WTC11 (cell line): ENCODE measurements around the gene SMO. TPM values are rescaled to one million over a fixed set of nuclear protein-coding genes. Genes with fewer than 3 reads are reported as not detected.

Experiments
- ATAC-seq: fragments of 200-7000 bp; cut with Tn5 transposase; 2 replicates; pipeline ENCODE4 v1.10.0; 2021; ENCODE audit warnings: mild to moderate bottlenecking, moderate library complexity
- CTCF ChIA-PET: fragments of 300-600 bp; sonication (Branson Sonifier 250); formaldehyde crosslinking; loops from one replicate; lab custom pipeline; 2021; ENCODE audit warnings: antibody characterized with exemption; lab: Charles Lee
- POLR2A ChIA-PET: fragments of 350-600 bp; sonication (Branson Sonifier 250); formaldehyde crosslinking; loops from one replicate; lab custom pipeline; 2021; ENCODE audit warnings: antibody characterized with exemption; lab: Charles Lee
- DNase-seq: peaks from one replicate; pipeline ENCODE4 v3.0.0; 2021; ENCODE audit warnings: low spot score
- H3K27ac Mint-ChIP-seq: 2 replicates; pipeline ENCODE4 v1.8.0; 2021; ENCODE audit warnings: mixed read lengths
- H3K27me3 Mint-ChIP-seq: 2 replicates; pipeline ENCODE4 v1.8.0; 2021; ENCODE audit warnings: low read depth, mild to moderate bottlenecking, moderate library complexity, mixed read lengths
- H3K36me3 Mint-ChIP-seq: 2 replicates; pipeline ENCODE4 v1.8.0; 2021; ENCODE audit warnings: mixed read lengths
- H3K4me1 Mint-ChIP-seq: 2 replicates; pipeline ENCODE4 v1.8.0; 2022; ENCODE audit warnings: mixed read lengths
- H3K4me3 Mint-ChIP-seq: 2 replicates; pipeline ENCODE4 v1.8.0; 2021; ENCODE audit warnings: mild to moderate bottlenecking, moderate library complexity, mixed read lengths
- H3K9me3 Mint-ChIP-seq: 2 replicates; pipeline ENCODE4 v1.8.0; 2021; ENCODE audit warnings: mixed read lengths
- FOXP1 ChIP-seq: sonication (generic); formaldehyde crosslinking; IDR thresholded peaks from 2 replicates; pipeline ENCODE4 v1.8.0; 2022; ENCODE audit warnings: missing genetic modification reagents, mild to moderate bottlenecking, moderate library complexity, borderline replicate concordance
- GRHL2 ChIP-seq: fragments of 250-450 bp; sonication (Bioruptor Pico); IDR thresholded peaks from 2 replicates; pipeline ENCODE4 v1.8.0; 2022; ENCODE audit warnings: mild to moderate bottlenecking, moderate library complexity; ENCODE audit not compliant: insufficient replicate concordance, severe bottlenecking
- IRF1 ChIP-seq: sonication (generic); formaldehyde crosslinking; IDR thresholded peaks from 2 replicates; pipeline ENCODE4 v1.8.0; 2023; ENCODE audit warnings: missing genetic modification reagents
- MYBL2 ChIP-seq: sonication (generic); formaldehyde crosslinking; IDR thresholded peaks from 2 replicates; pipeline ENCODE4 v1.8.1; 2023; ENCODE audit warnings: mild to moderate bottlenecking, moderate library complexity, missing genetic modification reagents
- OVOL2 ChIP-seq: fragments of 250-450 bp; sonication (Bioruptor Pico); IDR thresholded peaks from 2 replicates; pipeline ENCODE4 v1.9.0; 2021; ENCODE audit warnings: mild to moderate bottlenecking, borderline replicate concordance
- PRRX2 ChIP-seq: fragments of 250-450 bp; sonication (Bioruptor Pico); IDR thresholded peaks from 2 replicates; pipeline ENCODE4 v1.8.0; 2021; ENCODE audit warnings: mild to moderate bottlenecking
- SP1 ChIP-seq: sonication (generic); formaldehyde crosslinking; conservative IDR thresholded peaks from 2 replicates; pipeline ENCODE4 v1.8.1; 2022; ENCODE audit warnings: missing genetic modification reagents
- TEAD4 ChIP-seq: sonication (generic); formaldehyde crosslinking; IDR thresholded peaks from 2 replicates; pipeline ENCODE4 v1.8.0; 2022; ENCODE audit warnings: mild to moderate bottlenecking, missing genetic modification reagents
- TP53 ChIP-seq: sonication (generic); formaldehyde crosslinking; IDR thresholded peaks from 2 replicates; pipeline ENCODE4 v1.8.1; 2023; ENCODE audit warnings: mild to moderate bottlenecking, missing genetic modification reagents
- ZNF121 ChIP-seq: sonication (generic); formaldehyde crosslinking; IDR thresholded peaks from 2 replicates; pipeline ENCODE4 v1.8.0; 2023; ENCODE audit warnings: missing genetic modification reagents
- ZNF396 ChIP-seq: fragments of 250-450 bp; sonication (Bioruptor Pico); IDR thresholded peaks from 2 replicates; pipeline ENCODE4 v1.8.0; 2021; ENCODE audit warnings: mild to moderate bottlenecking, moderate library complexity, borderline replicate concordance
- ZNF416 ChIP-seq: fragments of 250-450 bp; sonication (Bioruptor Pico); IDR thresholded peaks from 2 replicates; pipeline ENCODE4 v1.9.0; 2021; ENCODE audit warnings: mild to moderate bottlenecking, inconsistent platforms
- ZNF423 ChIP-seq: fragments of 250-450 bp; sonication (Bioruptor Pico); IDR thresholded peaks from 2 replicates; pipeline ENCODE4 v2.1.2; 2022; ENCODE audit warnings: mild to moderate bottlenecking, moderate library complexity
- ZNF425 ChIP-seq: fragments of 250-450 bp; sonication (Bioruptor Pico); conservative IDR thresholded peaks from 2 replicates; pipeline ENCODE4 v1.9.0; 2021; ENCODE audit warnings: mild to moderate bottlenecking
- total RNA-seq: library from RNA; stranded (reverse); gene quantifications from 3 replicates; pipeline ENCODE4 v1.2.3, GENCODE V29; 2021
- TF ChIP-seq, protein P1 (sequence below): sonication (generic); formaldehyde crosslinking; IDR thresholded peaks from 2 replicates; pipeline ENCODE4 v1.8.1; 2023; ENCODE audit warnings: mild to moderate bottlenecking, missing genetic modification reagents
- TF ChIP-seq, protein P2 (sequence below): sonication (generic); formaldehyde crosslinking; IDR thresholded peaks from 2 replicates; pipeline ENCODE4 v1.8.1; 2022; ENCODE audit warnings: mild to moderate bottlenecking, moderate library complexity, missing genetic modification reagents
- TF ChIP-seq, protein P3 (sequence below): fragments of 250-450 bp; sonication (Bioruptor Pico); IDR thresholded peaks from 2 replicates; pipeline ENCODE4 v1.9.0; 2021; ENCODE audit warnings: mild to moderate bottlenecking, borderline replicate concordance

The SMO gene
- total RNA-seq, 1 experiment from 2014 or later = 56.9 TPM

DNA sequence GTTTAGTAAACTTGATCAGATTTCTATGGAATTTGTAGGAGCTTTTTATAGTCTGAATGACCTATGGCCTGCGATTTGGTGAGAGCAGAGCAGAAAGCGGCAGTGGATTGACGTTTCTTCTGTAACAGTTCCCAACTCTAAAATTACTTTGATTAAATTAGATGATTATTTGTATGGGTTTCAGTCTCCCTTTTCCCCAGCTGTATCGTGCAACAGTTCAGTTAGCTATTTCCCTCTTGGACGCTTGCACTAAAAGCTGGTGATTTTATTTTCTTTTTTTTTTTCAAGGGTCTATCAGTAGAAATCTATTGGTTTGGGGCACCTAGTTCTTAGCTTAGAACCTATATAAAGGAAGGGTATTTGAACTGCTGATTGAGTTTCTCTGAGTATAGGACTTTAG is 43.2 kb downstream of the SMO start:
- TF ChIP-seq ZNF396 (CRISPR knock-in tag) (no peak), GRHL2 (CRISPR knock-in tag) (no peak), PRRX2 (CRISPR knock-in tag) (no peak), MYBL2 (CRISPR knock-in tag) (no peak), IRF1 (CRISPR knock-in tag) (no peak), TP53 (CRISPR knock-in tag) (no peak), ZNF423 (no peak), SP1 (CRISPR knock-in tag) (no peak), ZNF416 (no peak), FOXP1 (CRISPR knock-in tag) (no peak), OVOL2 (CRISPR knock-in tag) (no peak), ZNF425 (no peak), TEAD4 (CRISPR knock-in tag) (no peak), ZNF121 (CRISPR knock-in tag) (no peak)
- TF ChIP-seq, protein P1, sequence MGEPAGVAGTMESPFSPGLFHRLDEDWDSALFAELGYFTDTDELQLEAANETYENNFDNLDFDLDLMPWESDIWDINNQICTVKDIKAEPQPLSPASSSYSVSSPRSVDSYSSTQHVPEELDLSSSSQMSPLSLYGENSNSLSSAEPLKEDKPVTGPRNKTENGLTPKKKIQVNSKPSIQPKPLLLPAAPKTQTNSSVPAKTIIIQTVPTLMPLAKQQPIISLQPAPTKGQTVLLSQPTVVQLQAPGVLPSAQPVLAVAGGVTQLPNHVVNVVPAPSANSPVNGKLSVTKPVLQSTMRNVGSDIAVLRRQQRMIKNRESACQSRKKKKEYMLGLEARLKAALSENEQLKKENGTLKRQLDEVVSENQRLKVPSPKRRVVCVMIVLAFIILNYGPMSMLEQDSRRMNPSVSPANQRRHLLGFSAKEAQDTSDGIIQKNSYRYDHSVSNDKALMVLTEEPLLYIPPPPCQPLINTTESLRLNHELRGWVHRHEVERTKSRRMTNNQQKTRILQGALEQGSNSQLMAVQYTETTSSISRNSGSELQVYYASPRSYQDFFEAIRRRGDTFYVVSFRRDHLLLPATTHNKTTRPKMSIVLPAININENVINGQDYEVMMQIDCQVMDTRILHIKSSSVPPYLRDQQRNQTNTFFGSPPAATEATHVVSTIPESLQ (CRISPR knock-in tag) = no peak
- TF ChIP-seq, protein P2, sequence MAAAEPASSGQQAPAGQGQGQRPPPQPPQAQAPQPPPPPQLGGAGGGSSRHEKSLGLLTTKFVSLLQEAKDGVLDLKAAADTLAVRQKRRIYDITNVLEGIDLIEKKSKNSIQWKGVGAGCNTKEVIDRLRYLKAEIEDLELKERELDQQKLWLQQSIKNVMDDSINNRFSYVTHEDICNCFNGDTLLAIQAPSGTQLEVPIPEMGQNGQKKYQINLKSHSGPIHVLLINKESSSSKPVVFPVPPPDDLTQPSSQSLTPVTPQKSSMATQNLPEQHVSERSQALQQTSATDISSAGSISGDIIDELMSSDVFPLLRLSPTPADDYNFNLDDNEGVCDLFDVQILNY (CRISPR knock-in tag) = no peak
- TF ChIP-seq, protein P3, sequence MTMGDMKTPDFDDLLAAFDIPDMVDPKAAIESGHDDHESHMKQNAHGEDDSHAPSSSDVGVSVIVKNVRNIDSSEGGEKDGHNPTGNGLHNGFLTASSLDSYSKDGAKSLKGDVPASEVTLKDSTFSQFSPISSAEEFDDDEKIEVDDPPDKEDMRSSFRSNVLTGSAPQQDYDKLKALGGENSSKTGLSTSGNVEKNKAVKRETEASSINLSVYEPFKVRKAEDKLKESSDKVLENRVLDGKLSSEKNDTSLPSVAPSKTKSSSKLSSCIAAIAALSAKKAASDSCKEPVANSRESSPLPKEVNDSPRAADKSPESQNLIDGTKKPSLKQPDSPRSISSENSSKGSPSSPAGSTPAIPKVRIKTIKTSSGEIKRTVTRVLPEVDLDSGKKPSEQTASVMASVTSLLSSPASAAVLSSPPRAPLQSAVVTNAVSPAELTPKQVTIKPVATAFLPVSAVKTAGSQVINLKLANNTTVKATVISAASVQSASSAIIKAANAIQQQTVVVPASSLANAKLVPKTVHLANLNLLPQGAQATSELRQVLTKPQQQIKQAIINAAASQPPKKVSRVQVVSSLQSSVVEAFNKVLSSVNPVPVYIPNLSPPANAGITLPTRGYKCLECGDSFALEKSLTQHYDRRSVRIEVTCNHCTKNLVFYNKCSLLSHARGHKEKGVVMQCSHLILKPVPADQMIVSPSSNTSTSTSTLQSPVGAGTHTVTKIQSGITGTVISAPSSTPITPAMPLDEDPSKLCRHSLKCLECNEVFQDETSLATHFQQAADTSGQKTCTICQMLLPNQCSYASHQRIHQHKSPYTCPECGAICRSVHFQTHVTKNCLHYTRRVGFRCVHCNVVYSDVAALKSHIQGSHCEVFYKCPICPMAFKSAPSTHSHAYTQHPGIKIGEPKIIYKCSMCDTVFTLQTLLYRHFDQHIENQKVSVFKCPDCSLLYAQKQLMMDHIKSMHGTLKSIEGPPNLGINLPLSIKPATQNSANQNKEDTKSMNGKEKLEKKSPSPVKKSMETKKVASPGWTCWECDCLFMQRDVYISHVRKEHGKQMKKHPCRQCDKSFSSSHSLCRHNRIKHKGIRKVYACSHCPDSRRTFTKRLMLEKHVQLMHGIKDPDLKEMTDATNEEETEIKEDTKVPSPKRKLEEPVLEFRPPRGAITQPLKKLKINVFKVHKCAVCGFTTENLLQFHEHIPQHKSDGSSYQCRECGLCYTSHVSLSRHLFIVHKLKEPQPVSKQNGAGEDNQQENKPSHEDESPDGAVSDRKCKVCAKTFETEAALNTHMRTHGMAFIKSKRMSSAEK (CRISPR knock-in tag) = no peak
- ATAC-seq (no peak), DNase-seq (no peak)
- Mint-ChIP-seq H3K9me3 (no peaks in the 10 kb centered on the region), H3K27ac (no peak overlapping the region), H3K4me3 (no peak overlapping the region), H3K36me3 (no peaks in the 10 kb centered on the region), H3K27me3 (no peaks in the 10 kb centered on the region), H3K4me1 (peaks cover 10% of the 10 kb centered on the region)
- POLR2A ChIA-PET = interaction anchor here (0.9 kb wide), 1 partner anchor 75 kb away, joined by 3 read pairs; no protein-coding TSS in a partner anchor
- CTCF ChIA-PET = interaction anchor here (1.5 to 1.8 kb wide), 2 partner anchors 13 to 67 kb away, joined by 5 read pairs; no protein-coding TSS in a partner anchor
